T-helper 17 cell (primary cell): ENCODE measurements around the gene MAP6D1. TPM values are rescaled to one million over a fixed set of nuclear protein-coding genes. Genes with fewer than 3 reads are reported as not detected.
"Not testable (repeated sequence)": the region's sequence is repeated elsewhere in the genome, so short reads cannot be mapped to it uniquely, and the experiment has no call there.

Experiments used
- ATAC-seq: fragments of 150-1000 bp; cut with Tn5 transposase; 2 replicates; pipeline ENCODE4 v1.10.0; 2021; ENCODE audit warnings: mild to moderate bottlenecking, moderate library complexity
- DNase-seq, 3 donors: peaks; one replicate each; pipeline versions ENCODE4 v3.0.0 to v3.0.0-alpha.2; 2020 to 2021
- H3K9me3 ChIP-seq: one replicate; pipeline ENCODE4 v1.7.0; 2013; ENCODE audit warnings: low read length, mild to moderate bottlenecking; ENCODE audit not compliant: control insufficient read depth, poor library complexity, severe bottlenecking
- H3K27ac Mint-ChIP-seq: one replicate; pipeline ENCODE4 v1.8.0; 2022; ENCODE audit warnings: mild to moderate bottlenecking, moderate library complexity, mixed read lengths
- H3K27me3 Mint-ChIP-seq: one replicate; pipeline ENCODE4 v1.8.0; 2022; ENCODE audit warnings: mixed read lengths
- H3K36me3 Mint-ChIP-seq: one replicate; pipeline ENCODE4 v1.8.0; 2022; ENCODE audit warnings: low read depth, mixed read lengths
- H3K4me1 Mint-ChIP-seq: one replicate; pipeline ENCODE4 v1.8.0; 2022; ENCODE audit warnings: mild to moderate bottlenecking, mixed read lengths
- H3K4me3 Mint-ChIP-seq: one replicate; pipeline ENCODE4 v1.8.0; 2022; ENCODE audit warnings: mild to moderate bottlenecking, moderate library complexity, mixed read lengths
- total RNA-seq, 4 donors: library from RNA in 2 of 4; stranded (reverse) in 2 of 4; gene quantifications; one replicate each; pipeline ENCODE4 v1.2.3 and lab custom pipeline; 2022 to 2026

Gene MAP6D1
- total RNA-seq, 2 donors from 2014 or later, result 0.26 to 1.7 TPM

- no peak for DNase-seq
- no peaks in the 10 kb centered on the region for H3K9me3 ChIP-seq
- Mint-ChIP-seq H3K4me3 (no peak overlapping the region), H3K36me3 (peaks cover 11% of the 10 kb centered on the region), H3K27me3 (no peaks in the 10 kb centered on the region), H3K4me1 (no peaks in the 10 kb centered on the region), H3K27ac (peak overlapping the region; percentile 45)
- ATAC-seq, result no peak
These were observed 18.1 kb downstream of the MAP6D1 start for GRCh38 chr3:183807209-183807728.

- no peaks in the 10 kb centered on the region for H3K9me3 ChIP-seq
- DNase-seq (no peak), ATAC-seq (no peak)
- H3K4me3 Mint-ChIP-seq, result no peak overlapping the region
- H3K27ac Mint-ChIP-seq, result no peak overlapping the region
- no peaks in the 10 kb centered on the region for H3K27me3 Mint-ChIP-seq
- H3K4me1 Mint-ChIP-seq, result no peaks in the 10 kb centered on the region
- H3K36me3 Mint-ChIP-seq, result peaks cover 18% of the 10 kb centered on the region
These were observed 22.4 kb downstream of the MAP6D1 start for GRCh38 chr3:183802989-183803388.

GRCh38 chr3:183801601-183802000, 23.8 kb downstream of the MAP6D1 start:
- no peak for ATAC-seq
- no peak overlapping the region for H3K4me3 Mint-ChIP-seq

GRCh38 chr3:183800243-183800863, 25.0 kb downstream of the MAP6D1 start:
- Mint-ChIP-seq H3K27ac (peak overlapping the region; percentile 82), H3K4me3 (no peak overlapping the region), H3K36me3 (peaks cover 18% of the 10 kb centered on the region), H3K4me1 (no peaks in the 10 kb centered on the region), H3K27me3 (no peaks in the 10 kb centered on the region)
- no peak for ATAC-seq
- no peaks in the 10 kb centered on the region for H3K9me3 ChIP-seq
- no peak for DNase-seq

More at GRCh38 chr3:183801601-183802000, 23.8 kb downstream of the MAP6D1 start:
- no peaks in the 10 kb centered on the region for H3K9me3 ChIP-seq
- DNase-seq, result no peak
- no peaks in the 10 kb centered on the region for H3K4me1 Mint-ChIP-seq
- H3K36me3 Mint-ChIP-seq, result peaks cover 18% of the 10 kb centered on the region
- H3K27me3 Mint-ChIP-seq, result no peaks in the 10 kb centered on the region
- no peak overlapping the region for H3K27ac Mint-ChIP-seq

GRCh38 chr3:183799461-183799860, 25.9 kb downstream of the MAP6D1 start:
- no peaks in the 10 kb centered on the region for H3K9me3 ChIP-seq
- H3K4me1 Mint-ChIP-seq, result no peaks in the 10 kb centered on the region
- no peak overlapping the region for H3K27ac Mint-ChIP-seq
- no peak for ATAC-seq
- no peaks in the 10 kb centered on the region for H3K27me3 Mint-ChIP-seq
- peaks cover 18% of the 10 kb centered on the region for H3K36me3 Mint-ChIP-seq
- H3K4me3 Mint-ChIP-seq, result no peak overlapping the region
- no peak for DNase-seq

- ATAC-seq, result no peak
- no peaks in the 10 kb centered on the region for H3K4me1 Mint-ChIP-seq
- H3K9me3 ChIP-seq, result no peaks in the 10 kb centered on the region
- no peak overlapping the region for H3K27ac Mint-ChIP-seq
- H3K36me3 Mint-ChIP-seq, result peaks cover 15% of the 10 kb centered on the region
- no peak for DNase-seq
- H3K4me3 Mint-ChIP-seq, result no peak overlapping the region
- no peaks in the 10 kb centered on the region for H3K27me3 Mint-ChIP-seq
These were observed 27.4 kb downstream of the MAP6D1 start for GRCh38 chr3:183797996-183798395.

GRCh38 chr3:183796372-183796771, 29.0 kb downstream of the MAP6D1 start:
- Mint-ChIP-seq H3K36me3 (peaks cover 12% of the 10 kb centered on the region), H3K4me1 (no peaks in the 10 kb centered on the region), H3K27me3 (no peaks in the 10 kb centered on the region), H3K4me3 (no peak overlapping the region), H3K27ac (no peak overlapping the region)
- no peaks in the 10 kb centered on the region for H3K9me3 ChIP-seq
- DNase-seq (no peak), ATAC-seq (no peak)

- Mint-ChIP-seq H3K36me3 (peaks cover 16% of the 10 kb centered on the region), H3K27ac (no peak overlapping the region), H3K4me3 (no peak overlapping the region), H3K27me3 (no peaks in the 10 kb centered on the region), H3K4me1 (peaks cover 5% of the 10 kb centered on the region)
- ATAC-seq (no peak), DNase-seq (no peak)
- no peaks in the 10 kb centered on the region for H3K9me3 ChIP-seq
These were observed 30.9 kb downstream of the MAP6D1 start for GRCh38 chr3:183794452-183794851.

GRCh38 chr3:183792976-183793375, 32.4 kb downstream of the MAP6D1 start:
- ATAC-seq (no peak), DNase-seq (no peak)
- H3K36me3 Mint-ChIP-seq, result peaks cover 18% of the 10 kb centered on the region
- no peak overlapping the region for H3K27ac Mint-ChIP-seq
- H3K27me3 Mint-ChIP-seq, result no peaks in the 10 kb centered on the region
- H3K4me1 Mint-ChIP-seq, result peaks cover 11% of the 10 kb centered on the region
- no peaks in the 10 kb centered on the region for H3K9me3 ChIP-seq
- H3K4me3 Mint-ChIP-seq, result no peak overlapping the region

- Mint-ChIP-seq H3K27me3 (no peaks in the 10 kb centered on the region), H3K4me3 (no peak overlapping the region), H3K4me1 (peaks cover 11% of the 10 kb centered on the region), H3K27ac (no peak overlapping the region), H3K36me3 (peaks cover 18% of the 10 kb centered on the region)
- DNase-seq (no peak), ATAC-seq (no peak)
- no peaks in the 10 kb centered on the region for H3K9me3 ChIP-seq
These were observed 34.7 kb downstream of the MAP6D1 start for GRCh38 chr3:183790700-183791099.

- Mint-ChIP-seq H3K4me3 (no peak overlapping the region), H3K4me1 (peaks cover 11% of the 10 kb centered on the region), H3K27ac (peak overlapping the region; percentile 69), H3K36me3 (peaks cover 18% of the 10 kb centered on the region), H3K27me3 (no peaks in the 10 kb centered on the region)
- ATAC-seq, result no peak
- no peak for DNase-seq
- H3K9me3 ChIP-seq, result no peaks in the 10 kb centered on the region
These were observed 35.6 kb downstream of the MAP6D1 start for GRCh38 chr3:183789826-183790225.

GRCh38 chr3:183784503-183784902, 40.9 kb downstream of the MAP6D1 start:
- not testable (repeated sequence) for H3K27me3 Mint-ChIP-seq, H3K4me3 Mint-ChIP-seq, H3K36me3 Mint-ChIP-seq, H3K4me1 Mint-ChIP-seq, ATAC-seq, H3K9me3 ChIP-seq, DNase-seq, H3K27ac Mint-ChIP-seq

GRCh38 chr3:183782576-183783276, 42.7 kb downstream of the MAP6D1 start:
- H3K4me1 Mint-ChIP-seq, result peaks cover 3% of the 10 kb centered on the region
- ATAC-seq (no peak), DNase-seq (no peak)
- peak overlapping the region; percentile 29 for H3K27ac Mint-ChIP-seq
- no peaks in the 10 kb centered on the region for H3K27me3 Mint-ChIP-seq
- H3K9me3 ChIP-seq, result no peaks in the 10 kb centered on the region
- peaks cover 2% of the 10 kb centered on the region for H3K36me3 Mint-ChIP-seq
- H3K4me3 Mint-ChIP-seq, result no peak overlapping the region

GRCh38 chr3:183781246-183781645, 44.1 kb downstream of the MAP6D1 start:
- H3K4me3 Mint-ChIP-seq, result no peak overlapping the region
- H3K9me3 ChIP-seq, result no peaks in the 10 kb centered on the region
- peaks cover 4% of the 10 kb centered on the region for H3K4me1 Mint-ChIP-seq
- H3K27me3 Mint-ChIP-seq, result no peaks in the 10 kb centered on the region
- ATAC-seq (no peak), DNase-seq (no peak)
- H3K36me3 Mint-ChIP-seq, result peaks cover 5% of the 10 kb centered on the region
- H3K27ac Mint-ChIP-seq, result no peak overlapping the region
